Liver (tissue), 9 donors: ENCODE data around the gene SRPRB. TPM values are rescaled to one million over a fixed set of nuclear protein-coding genes. Genes with fewer than 3 reads are reported as not detected.

Experiments used
- DNase-seq: peaks from one replicate; pipeline ENCODE4 v3.0.0-alpha.2; 2017; ENCODE audit warnings: low spot score
- H3K27ac ChIP-seq, 2 donors: one replicate each; pipeline ENCODE4 v1.7.0; 2013; ENCODE audit warnings: inconsistent platforms in 2 of 2, low read length in 2 of 2, control low read depth in 1 of 2, low read depth in 1 of 2, mild to moderate bottlenecking in 1 of 2
- H3K27me3 ChIP-seq, 4 donors: one replicate each; pipeline versions ENCODE4 v1.6.1 to v1.7.0; 2013; ENCODE audit warnings: low read length in 3 of 4, inconsistent platforms in 1 of 4, mild to moderate bottlenecking in 1 of 4, moderate library complexity in 1 of 4; ENCODE audit not compliant: control insufficient read depth in 4 of 4, insufficient read depth in 4 of 4
- H3K36me3 ChIP-seq, 4 donors: one replicate each; pipeline versions ENCODE4 v1.6.1 to v1.7.0; 2013; ENCODE audit warnings: low read length in 3 of 4, mild to moderate bottlenecking in 3 of 4, low read depth in 1 of 4, moderate library complexity in 1 of 4; ENCODE audit not compliant: control insufficient read depth in 4 of 4, insufficient read depth in 3 of 4
- H3K4me1 ChIP-seq, 4 donors: one replicate each; pipeline versions ENCODE4 v1.6.1 to v1.7.0; 2013; ENCODE audit warnings: low read length in 3 of 4, mild to moderate bottlenecking in 3 of 4, moderate library complexity in 1 of 4; ENCODE audit not compliant: control insufficient read depth in 4 of 4, insufficient read depth in 4 of 4
- H3K4me3 ChIP-seq, 3 donors: one replicate each; pipeline versions ENCODE4 v1.6.1 to v1.7.0; 2013; ENCODE audit warnings: low read length in 3 of 3, control low read depth in 1 of 3, low read depth in 1 of 3, mild to moderate bottlenecking in 1 of 3
- H3K9ac ChIP-seq, 2 donors: one replicate each; pipeline ENCODE4 v1.7.0; 2013; ENCODE audit warnings: low read length in 2 of 2, mild to moderate bottlenecking in 2 of 2, moderate library complexity in 2 of 2, control low read depth in 1 of 2, low read depth in 1 of 2
- H3K9me3 ChIP-seq, 4 donors: one replicate each; pipeline versions ENCODE4 v1.6.1 to v1.7.0; 2013; ENCODE audit warnings: low read length in 3 of 4; ENCODE audit not compliant: control insufficient read depth in 4 of 4
- ATF3 ChIP-seq: IDR thresholded peaks from 2 replicates; pipeline ENCODE4 v1.6.1; 2016; ENCODE audit warnings: antibody characterized with exemption
- CTCF ChIP-seq: fragments of 150-350 bp; IDR thresholded peaks from 2 replicates; pipeline ENCODE4 v1.5.1; 2017; ENCODE audit warnings: improper control_type of control experiment, low read depth, low read length; ENCODE audit not compliant: missing input control
- EGR1 ChIP-seq, 2 donors: IDR thresholded peaks; 2 replicates each; pipeline ENCODE4 v1.6.1; 2016 to 2018; ENCODE audit warnings: antibody characterized with exemption in 2 of 2, low read depth in 2 of 2
- FOXA1 ChIP-seq: IDR thresholded peaks from 2 replicates; pipeline ENCODE4 v1.6.1; 2016; ENCODE audit warnings: antibody characterized with exemption
- FOXA2 ChIP-seq: IDR thresholded peaks from 2 replicates; pipeline ENCODE4 v1.6.1; 2016; ENCODE audit warnings: antibody characterized with exemption
- GABPA ChIP-seq, 2 donors: IDR thresholded peaks in 1 of 2; conservative IDR thresholded peaks in 1 of 2; 2 replicates each; pipeline ENCODE4 v1.6.1; 2016; ENCODE audit warnings: antibody characterized with exemption in 2 of 2, mild to moderate bottlenecking in 1 of 2, moderate library complexity in 1 of 2
- HNF4A ChIP-seq, 2 donors: conservative IDR thresholded peaks; 2 replicates each; pipeline ENCODE4 v1.6.1; 2016; ENCODE audit warnings: antibody characterized with exemption in 2 of 2, mild to moderate bottlenecking in 2 of 2
- HNF4G ChIP-seq: IDR thresholded peaks from 2 replicates; pipeline ENCODE4 v1.6.1; 2016; ENCODE audit warnings: antibody characterized with exemption
- JUND ChIP-seq, 2 donors: IDR thresholded peaks; 2 replicates each; pipeline ENCODE4 v1.6.1; 2016; ENCODE audit warnings: antibody characterized with exemption in 2 of 2
- MAX ChIP-seq: IDR thresholded peaks from 2 replicates; pipeline ENCODE4 v1.6.1; 2016; ENCODE audit warnings: antibody characterized with exemption
- NR2F2 ChIP-seq: IDR thresholded peaks from 2 replicates; pipeline ENCODE4 v1.6.1; 2016; ENCODE audit warnings: antibody characterized with exemption
- RAD21 ChIP-seq, 2 donors: IDR thresholded peaks; 2 replicates each; pipeline ENCODE4 v1.6.1; 2016; ENCODE audit warnings: antibody characterized with exemption in 2 of 2, mild to moderate bottlenecking in 2 of 2
- REST ChIP-seq: IDR thresholded peaks from 2 replicates; pipeline ENCODE4 v1.6.1; 2016; ENCODE audit warnings: antibody characterized with exemption, mild to moderate bottlenecking
- RXRA ChIP-seq, 2 donors: IDR thresholded peaks; 2 replicates each; pipeline ENCODE4 v1.6.1; 2017 to 2018; ENCODE audit warnings: antibody characterized with exemption in 2 of 2, mild to moderate bottlenecking in 1 of 2
- SP1 ChIP-seq: IDR thresholded peaks from 2 replicates; pipeline ENCODE4 v1.6.1; 2018; ENCODE audit warnings: antibody characterized with exemption, mild to moderate bottlenecking
- TAF1 ChIP-seq: conservative IDR thresholded peaks from 2 replicates; pipeline ENCODE4 v1.6.1; 2016; ENCODE audit warnings: antibody characterized with exemption, mild to moderate bottlenecking
- YY1 ChIP-seq: IDR thresholded peaks from 2 replicates; pipeline ENCODE4 v1.6.1; 2016; ENCODE audit warnings: antibody characterized with exemption, mild to moderate bottlenecking
- ZBTB33 ChIP-seq: IDR thresholded peaks from 2 replicates; pipeline ENCODE4 v1.6.1; 2016; ENCODE audit warnings: antibody characterized with exemption
- WGBS: extraction: QIAGEN DNeasy Blood & Tissue Kit; methylation state at CpG from one replicate; pipeline ENCODE4 v1.1.7; 2013; 5-methylcytosine and 5-hydroxymethylcytosine counted together
- polyA plus RNA-seq, 2 donors: library from polyadenylated mRNA; stranded (reverse) in 1 of 2; unstranded in 1 of 2; fragments of 200-250 nt in 1 of 2; fragments of >200 nt in 1 of 2; fragmentation: Nextera tagmentation in 1 of 2; extraction: Ambion mirVana in 1 of 2; gene quantifications; one replicate each; pipeline versions ENCODE4 v1.2.1 to v1.2.3, GENCODE V29; 2013 to 2015
- total RNA-seq, 2 donors: library from RNA; depleted of rRNA; stranded (reverse); fragments of >200 nt; gene quantifications; one replicate each; pipeline ENCODE4 v1.2.3, GENCODE V29; 2014
- donor health status: healthy.
- donor health status: healthy.
- donor health status: healthy.
- donor health status: healthy.
- donor health status: healthy.

SRPRB gene
- total and polyA plus RNA-seq, 4 donors = 34.7 to 97.6 (median 76.9) TPM

- no peak overlapping the region for H3K4me3 ChIP-seq
- TF ChIP-seq RAD21 (IDR thresholded peaks at IDR 0.05) (no peak), HNF4A (conservative IDR thresholded peaks at IDR 0.05) (no peak), SP1 (no peak), TAF1 (no peak), FOXA2 (no peak), ATF3 (no peak), YY1 (no peak), FOXA1 (no peak), RXRA (IDR thresholded peaks at IDR 0.05) (no peak), GABPA (IDR thresholded peaks at IDR 0.05 in 1 of 2, conservative IDR thresholded peaks at IDR 0.05 in 1 of 2) (no peak), ZBTB33 (no peak), CTCF (no peak), REST (no peak), EGR1 (IDR thresholded peaks at IDR 0.05; ENCODE audit: low read depth in 2 of 2) (no peak), NR2F2 (no peak), HNF4G (no peak), JUND (IDR thresholded peaks at IDR 0.05) (no peak), MAX (no peak)
Measured at GRCh38 chr3:133803469-133803868, 2.1 kb upstream of the SRPRB start.

More at GRCh38 chr3:133803469-133803868, 2.1 kb upstream of the SRPRB start:
- Histone ChIP-seq H3K27ac (no peak overlapping the region), H3K9me3 (no peaks in the 10 kb centered on the region), H3K4me1 (peaks cover 2 to 14% (median 7%) of the 10 kb centered on the region in 4 donors), H3K9ac (no peak overlapping the region), H3K36me3 (peaks cover 0 to 5% (median 4%) of the 10 kb centered on the region in 4 donors), H3K27me3 (no peaks in the 10 kb centered on the region)
- WGBS = 92% methylated on average over 5 of the region's 5 CpGs
- DNase-seq = no peak
